GM21381 (cell line): ENCODE results near the gene PRXL2B.
"Not testable (repeated sequence)": the region's sequence is repeated elsewhere in the genome, so short reads cannot be mapped to it uniquely, and the experiment has no call there.

Experiments
- ATAC-seq: cut with Tn5 transposase; IDR thresholded peaks from one replicate; pipeline ENCODE4 v1.9.1; 2021; ENCODE audit warnings: mild to moderate bottlenecking, moderate library complexity; ENCODE audit not compliant: unreplicated experiment

The PRXL2B gene

GRCh38 chr1:2550309-2550861, 36.2 kb upstream of the PRXL2B start:
- not testable (repeated sequence) for ATAC-seq

DNA sequence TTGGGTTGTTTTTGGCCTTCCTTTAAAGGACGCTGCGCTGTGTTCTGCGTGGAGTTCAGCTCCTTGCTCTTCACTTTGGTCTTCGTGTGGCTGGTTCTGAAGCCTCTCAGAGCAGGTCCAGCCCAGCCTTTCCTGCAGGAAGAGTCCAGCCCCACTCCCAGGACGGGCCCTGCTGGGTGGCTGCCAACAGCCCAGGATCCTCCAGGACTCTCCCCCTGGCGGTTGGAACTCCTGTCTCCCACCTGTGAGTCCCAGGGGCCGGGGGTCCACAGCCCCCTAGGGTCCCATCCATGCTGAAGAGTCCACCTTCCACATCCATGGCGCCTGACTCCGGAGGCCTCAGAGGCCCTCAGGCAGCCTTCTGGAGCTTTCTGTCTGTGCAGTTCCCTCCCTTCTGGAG, 35.0 kb upstream of the PRXL2B start:
- ATAC-seq, result not testable (repeated sequence)

DNA sequence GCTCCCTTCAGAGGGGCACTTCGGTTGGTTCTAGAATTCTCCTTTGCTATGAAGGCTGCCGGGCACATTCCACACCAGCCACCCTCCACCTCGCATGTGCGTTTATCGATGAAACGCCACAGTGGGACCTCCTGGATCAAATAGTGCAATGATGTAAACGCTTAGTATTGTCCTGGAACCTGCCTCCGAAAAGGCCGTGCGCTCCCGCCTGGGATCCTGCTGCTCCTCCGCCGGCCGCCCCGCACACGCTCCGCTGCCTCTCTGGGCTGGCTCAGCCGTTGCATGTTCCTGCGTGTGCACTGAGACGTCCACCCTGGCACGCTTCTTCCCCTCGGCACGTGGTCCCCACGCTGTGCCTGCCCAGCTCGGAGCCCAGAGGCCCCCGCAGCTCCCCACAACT, 34.4 kb upstream of the PRXL2B start:
- no peak for ATAC-seq

GRCh38 chr1:2553076-2553475, 33.5 kb upstream of the PRXL2B start:
- not testable (repeated sequence) for ATAC-seq

- ATAC-seq, result no peak
Observed at GRCh38 chr1:2553871-2554620, 32.5 kb upstream of the PRXL2B start.

DNA sequence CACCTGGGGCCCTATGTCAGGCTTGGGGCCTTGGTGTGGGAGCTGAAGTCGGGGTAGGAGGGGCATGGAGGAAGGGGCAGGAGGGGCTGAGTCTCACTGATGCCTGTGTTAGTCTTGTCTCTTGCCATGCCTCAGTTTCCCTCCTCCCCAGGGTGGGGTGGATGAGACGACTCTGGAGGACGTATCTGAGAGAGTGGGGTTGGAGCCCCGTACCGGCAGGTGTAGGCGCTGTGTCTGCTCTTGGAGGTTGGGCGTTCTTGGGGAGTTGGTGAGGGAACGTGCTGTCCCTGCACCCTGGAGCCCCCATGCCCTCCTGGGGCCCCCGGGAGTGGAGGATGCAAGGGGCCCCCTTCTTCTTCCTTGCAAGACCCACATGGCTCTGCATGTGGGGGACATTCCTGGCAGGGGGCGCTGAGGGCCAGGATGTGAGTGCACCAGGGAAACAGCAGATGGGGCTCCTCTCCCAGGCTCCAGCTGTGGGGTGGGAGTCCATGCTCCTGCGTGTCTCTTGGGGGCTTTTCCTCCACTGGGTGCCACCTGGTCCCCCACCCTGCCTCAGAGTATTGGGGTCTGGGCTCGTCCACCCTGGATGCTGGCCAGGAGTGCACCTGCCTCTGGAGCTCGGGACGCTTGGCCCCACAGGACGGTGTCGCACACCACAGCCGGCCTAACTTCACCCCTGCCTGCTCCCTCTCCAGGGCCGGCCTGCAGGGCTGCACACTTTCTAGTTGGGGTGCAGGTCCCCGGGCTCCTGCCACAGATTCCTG, 31.8 kb upstream of the PRXL2B start:
- no peak for ATAC-seq

- peak; percentile 35 for ATAC-seq
Observed at GRCh38 chr1:2555634-2556276, 30.8 kb upstream of the PRXL2B start.

GRCh38 chr1:2556277-2556677, 30.3 kb upstream of the PRXL2B start, which contains the start of gene TNFRSF14:
TSS of gene TNFRSF14 (plus strand) at chr1:2556371. CDS start at chr1:2556665, 294 bp downstream.
- peak; percentile 25 for ATAC-seq

GRCh38 chr1:2556678-2557481, 29.7 kb upstream of the PRXL2B start:
- ATAC-seq, result peak; percentile 19

DNA sequence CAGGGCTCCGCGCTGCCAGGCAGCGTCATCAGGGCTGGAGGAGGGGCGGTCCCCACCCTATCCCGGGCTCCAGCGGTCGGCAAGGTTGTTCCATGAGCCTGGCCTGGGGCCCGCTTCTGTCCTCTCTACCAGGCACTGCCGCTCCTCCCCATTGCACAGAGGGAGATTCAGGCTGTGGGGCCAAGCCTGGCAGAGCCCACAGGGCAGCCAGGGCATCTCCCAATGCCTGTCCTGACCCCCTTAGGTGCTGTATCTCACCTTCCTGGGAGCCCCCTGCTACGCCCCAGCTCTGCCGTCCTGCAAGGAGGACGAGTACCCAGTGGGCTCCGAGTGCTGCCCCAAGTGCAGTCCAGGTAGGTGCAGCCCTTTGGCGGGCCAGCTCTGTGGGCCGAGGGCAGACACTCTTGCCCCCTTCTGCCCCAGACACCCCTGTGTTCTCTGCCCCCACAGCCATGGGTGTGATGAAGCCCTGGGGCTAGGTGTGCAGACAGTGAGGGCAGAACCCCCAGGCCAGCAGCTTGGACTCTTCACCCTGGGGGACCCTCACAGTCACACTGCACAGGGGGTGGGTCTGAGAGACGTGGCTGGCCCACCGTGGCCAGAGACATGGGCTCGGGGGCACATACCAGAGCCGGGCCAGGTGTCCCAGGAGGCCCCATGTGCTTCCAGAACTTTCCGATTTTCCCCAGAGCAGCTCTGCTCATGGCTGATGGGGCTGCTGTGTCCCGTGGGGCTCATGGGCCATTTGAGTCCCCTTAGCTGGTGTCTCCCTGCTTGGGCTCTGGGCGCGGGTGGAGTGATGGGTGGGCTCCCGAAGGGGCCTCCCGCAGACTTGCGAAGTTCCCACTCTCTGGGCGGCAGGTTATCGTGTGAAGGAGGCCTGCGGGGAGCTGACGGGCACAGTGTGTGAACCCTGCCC, 28.8 kb upstream of the PRXL2B start:
- no peak for ATAC-seq

DNA sequence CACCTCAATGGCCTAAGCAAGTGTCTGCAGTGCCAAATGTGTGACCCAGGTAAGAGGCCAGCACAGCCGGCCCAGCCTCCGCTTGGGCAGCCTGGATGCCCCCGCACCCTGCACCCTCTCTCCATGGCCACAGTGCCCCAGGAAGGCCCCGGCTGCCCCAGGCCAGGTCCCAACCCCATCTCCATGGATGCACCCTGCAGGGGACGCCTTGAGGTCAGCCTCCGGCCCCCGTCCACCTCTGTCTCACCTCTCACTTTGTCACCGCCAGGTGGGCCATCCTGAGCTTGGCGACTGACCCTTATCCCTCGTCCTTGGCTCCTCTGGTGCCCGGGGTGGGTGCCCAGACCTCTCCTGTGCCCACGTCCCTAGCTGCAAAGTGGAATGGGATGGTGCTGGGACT, 28.2 kb upstream of the PRXL2B start:
- ATAC-seq, result no peak

GRCh38 chr1:2558861-2559260, 27.7 kb upstream of the PRXL2B start:
- ATAC-seq, result no peak

- no peak for ATAC-seq
Observed at GRCh38 chr1:2559509-2560298, 26.9 kb upstream of the PRXL2B start.

DNA sequence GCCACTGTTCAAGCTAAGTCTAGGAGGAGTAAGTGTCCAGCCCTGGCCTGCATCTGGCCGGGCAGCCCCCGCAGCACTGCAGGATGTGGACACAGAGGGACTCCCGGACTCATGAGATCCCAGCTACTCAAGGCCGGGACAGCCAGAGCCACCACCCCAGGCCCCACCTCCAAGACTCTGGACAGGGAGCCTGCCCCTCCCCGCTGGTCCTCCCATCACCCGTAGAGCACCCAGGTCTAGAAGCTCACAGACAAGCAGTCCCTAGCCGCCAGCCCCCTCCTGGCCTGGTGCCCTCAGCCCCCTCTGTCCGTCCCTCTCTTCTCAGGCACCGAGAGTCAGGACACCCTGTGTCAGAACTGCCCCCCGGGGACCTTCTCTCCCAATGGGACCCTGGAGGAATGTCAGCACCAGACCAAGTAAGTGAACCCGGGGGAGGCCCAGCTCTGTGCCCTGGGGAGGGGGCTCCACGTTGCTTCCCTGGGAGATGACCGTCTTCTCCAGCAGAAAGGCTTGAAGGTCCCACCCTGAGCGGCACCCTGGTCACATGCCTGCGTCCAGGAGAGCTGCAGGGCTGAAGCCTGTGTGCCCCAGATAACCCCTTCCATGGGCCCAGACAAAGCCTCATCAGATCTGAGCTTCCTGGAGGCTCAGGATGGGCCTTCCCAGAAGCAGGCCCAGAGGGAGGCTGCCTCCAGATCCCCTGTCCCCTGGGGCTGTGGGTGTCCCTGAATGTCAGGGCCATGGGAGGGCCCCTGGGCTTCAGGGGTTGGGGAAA, 26.1 kb upstream of the PRXL2B start:
- ATAC-seq, result no peak

DNA sequence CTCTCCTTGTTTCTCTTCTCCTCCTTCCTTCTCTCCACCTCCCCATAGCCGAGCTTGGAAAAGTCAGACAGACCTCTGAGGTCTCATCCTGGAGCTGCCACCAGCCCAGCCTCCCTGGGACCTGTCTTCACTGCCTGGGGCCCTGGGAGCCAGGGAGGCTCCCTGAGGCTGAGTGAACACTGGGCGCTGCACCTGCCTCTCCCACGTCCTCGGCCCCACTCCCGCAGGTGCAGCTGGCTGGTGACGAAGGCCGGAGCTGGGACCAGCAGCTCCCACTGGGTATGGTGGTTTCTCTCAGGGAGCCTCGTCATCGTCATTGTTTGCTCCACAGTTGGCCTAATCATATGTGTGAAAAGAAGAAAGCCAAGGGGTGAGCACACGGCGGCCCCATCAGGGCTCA, 25.1 kb upstream of the PRXL2B start:
- ATAC-seq, result no peak

DNA sequence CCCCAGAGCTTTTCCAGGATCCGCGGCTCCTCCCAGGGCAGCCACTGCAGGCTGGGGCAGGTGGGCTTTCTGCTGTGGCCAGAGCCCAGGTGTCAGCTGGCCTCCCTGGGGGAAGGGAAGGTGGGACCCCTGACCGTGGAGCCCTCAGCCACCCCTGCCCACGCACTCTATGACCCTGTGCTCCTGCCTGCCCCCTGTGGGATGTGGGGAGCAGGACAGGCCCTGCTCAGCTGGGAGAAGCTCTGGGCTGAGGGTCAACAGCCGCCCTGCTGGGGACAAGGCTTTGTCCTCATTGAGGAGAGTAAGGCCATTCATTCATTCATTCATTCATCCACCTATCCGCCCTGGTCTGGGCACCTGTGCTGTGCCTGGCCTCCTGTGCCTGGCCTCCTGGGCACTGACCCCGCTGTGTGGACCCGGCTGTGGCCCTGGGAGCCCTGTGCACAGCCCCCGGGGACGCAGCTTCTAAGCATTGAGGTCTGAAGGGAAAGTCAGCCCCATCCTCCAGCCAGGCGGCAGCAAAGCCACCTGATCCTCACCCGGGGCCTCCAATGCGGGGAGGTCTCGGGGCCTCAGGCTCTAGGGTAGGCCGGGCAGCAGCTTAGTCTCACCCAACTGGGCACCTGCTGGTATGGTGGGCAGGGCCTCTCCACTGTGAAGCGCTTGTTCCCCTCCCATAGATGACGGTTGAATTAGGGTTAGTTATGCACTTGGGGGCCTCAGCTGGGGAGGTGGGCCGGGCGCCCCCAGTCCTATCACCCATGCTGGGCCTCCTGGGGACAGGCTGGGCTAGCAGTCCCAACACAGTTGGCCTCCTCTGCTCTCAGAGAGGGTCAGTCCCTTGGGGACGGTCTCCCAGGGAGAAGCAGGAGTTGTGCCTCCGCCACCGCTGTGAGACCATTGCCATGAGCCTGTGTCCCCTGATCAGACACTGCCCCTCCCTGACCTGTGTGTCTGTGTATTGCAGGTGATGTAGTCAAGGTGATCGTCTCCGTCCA, 24.4 kb upstream of the PRXL2B start:
- ATAC-seq, result no peak

- ATAC-seq, result no peak
Observed at GRCh38 chr1:2563205-2563604, 23.4 kb upstream of the PRXL2B start.
